Endothelial cell of umbilical vein (primary cell): ENCODE measurements around the gene IGF2BP1. TPM values are rescaled to one million over a fixed set of nuclear protein-coding genes. Genes with fewer than 3 reads are reported as not detected.

Experiments used
- BruUV-seq: library from RNA; stranded (reverse); fragments of 400-500 nt; replicated peaks from 2 replicates; lab custom pipeline; 2021; lab: Mats Ljungman, UMichigan
- CTCF ChIA-PET: fragments of 300-600, 350-600 bp; sonication (Branson Sonifier 250); formaldehyde crosslinking; loops from one replicate; lab custom pipeline; 2021; ENCODE audit warnings: antibody characterized with exemption, inconsistent platforms; lab: Charles Lee
- POLR2A ChIA-PET: fragments of 300-600, 350-600 bp; sonication (Branson Sonifier 250); formaldehyde crosslinking; loops from one replicate; lab custom pipeline; 2021; ENCODE audit warnings: antibody characterized with exemption, inconsistent platforms; lab: Charles Lee
- DNase-seq: peaks from one replicate; pipeline ENCODE4 v3.0.0-alpha.2; 2011; ENCODE audit warnings: low read depth, low spot score
- FAIRE-seq: peaks from 2 replicates; lab custom pipeline; 2011; peaks lifted over from hg19 to GRCh38; lab: Jason Lieb, UNC
- H2AFZ ChIP-seq: 2 replicates; pipeline ENCODE4 v1.6.0; 2012; ENCODE audit warnings: low read depth, low read length, control low read depth, inconsistent platforms
- H3K27ac ChIP-seq: 2 replicates; pipeline ENCODE4 v1.5.1; 2011; ENCODE audit warnings: low read depth, mild to moderate bottlenecking, control low read depth, low read length, moderate library complexity; ENCODE audit not compliant: insufficient read depth
- H3K27me3 ChIP-seq, 2 experiments: 2 replicates each; pipeline versions ENCODE4 v1.6.0 to v1.6.1; 2011; ENCODE audit warnings: low read length in 2 of 2, mixed read lengths in 1 of 2; ENCODE audit not compliant: control insufficient read depth in 2 of 2, insufficient read depth in 2 of 2
- H3K36me3 ChIP-seq, 2 experiments: 2 replicates in 1 of 2; 3 replicates in 1 of 2; pipeline ENCODE4 v1.5.1; 2011; ENCODE audit warnings: low read length in 2 of 2, mild to moderate bottlenecking in 1 of 2, moderate library complexity in 1 of 2; ENCODE audit not compliant: control insufficient read depth in 2 of 2, insufficient read depth in 2 of 2; ENCODE audit errors: extremely low read depth in 1 of 2
- H3K4me1 ChIP-seq: 3 replicates; pipeline ENCODE4 v1.5.1; 2011; ENCODE audit warnings: mild to moderate bottlenecking, low read length; ENCODE audit not compliant: control insufficient read depth, insufficient read depth; ENCODE audit errors: extremely low read depth
- H3K4me2 ChIP-seq: 2 replicates; pipeline ENCODE4 v1.6.1; 2011; ENCODE audit warnings: low read length, control low read depth, mixed read lengths; ENCODE audit not compliant: insufficient read depth
- H3K4me3 ChIP-seq, 3 experiments: fragments of 200-600 bp in 1 of 3; sonication (generic), shearing (Covaris generic) in 1 of 3; replicated peaks in 1 of 3; 2 replicates each; pipeline ENCODE4 v1.5.1; 2011 to 2016; ENCODE audit warnings: control low read depth in 3 of 3, low read length in 3 of 3, mild to moderate bottlenecking in 2 of 3, inconsistent platforms in 1 of 3, low read depth in 1 of 3, moderate library complexity in 1 of 3; ENCODE audit not compliant: insufficient read depth in 1 of 3
- H3K79me2 ChIP-seq: 2 replicates; pipeline ENCODE4 v1.6.0; 2012; ENCODE audit warnings: low read length, inconsistent platforms; ENCODE audit not compliant: control insufficient read depth, insufficient read depth
- H3K9ac ChIP-seq: replicated peaks from 2 replicates; pipeline ENCODE3; 2011; ENCODE audit warnings: low read length, control low read depth; ENCODE audit not compliant: insufficient read depth; ENCODE audit errors: extremely low read depth
- H3K9me1 ChIP-seq: replicated peaks from 3 replicates; pipeline ENCODE4 v1.6.0; 2011; ENCODE audit warnings: mild to moderate bottlenecking, low read length; ENCODE audit not compliant: control insufficient read depth, insufficient read depth; ENCODE audit errors: extremely low read depth
- H3K9me3 ChIP-seq: replicated peaks from 2 replicates; pipeline ENCODE4 v1.5.1; 2012; ENCODE audit warnings: low read length, inconsistent platforms; ENCODE audit not compliant: control insufficient read depth, insufficient read depth
- H4K20me1 ChIP-seq: replicated peaks from 2 replicates; pipeline ENCODE3; 2011; ENCODE audit warnings: mild to moderate bottlenecking, low read length; ENCODE audit not compliant: control insufficient read depth, insufficient read depth; ENCODE audit errors: extremely low read depth
- EZH2 ChIP-seq: IDR thresholded peaks from 2 replicates; pipeline ENCODE4 v1.6.1; 2012; ENCODE audit warnings: borderline replicate concordance, low read depth, mild to moderate bottlenecking, moderate library complexity, low read length, inconsistent platforms; ENCODE audit not compliant: severe bottlenecking
- FOS ChIP-seq: IDR thresholded peaks from 2 replicates; pipeline ENCODE4 v1.6.1; 2011; ENCODE audit warnings: mild to moderate bottlenecking, low read length, moderate library complexity, borderline replicate concordance; ENCODE audit not compliant: insufficient read depth
- GATA2 ChIP-seq: IDR thresholded peaks from 2 replicates; pipeline ENCODE4 v1.7.0; 2011; ENCODE audit warnings: low read depth, mild to moderate bottlenecking, moderate library complexity, mixed read lengths, low read length; ENCODE audit not compliant: insufficient read length, insufficient read depth
- JUN ChIP-seq: IDR thresholded peaks from 2 replicates; pipeline ENCODE4 v1.6.1; 2011; ENCODE audit warnings: borderline replicate concordance, low read depth; ENCODE audit not compliant: insufficient read length, insufficient read depth
- MAX ChIP-seq: IDR thresholded peaks from 2 replicates; pipeline ENCODE4 v1.6.1; 2011; ENCODE audit not compliant: insufficient read depth, insufficient read length
- MYC ChIP-seq: IDR thresholded peaks from one replicate; pipeline ENCODE4 v1.6.1; 2011; ENCODE audit warnings: mild to moderate bottlenecking, low read depth, low read length
- POLR2A ChIP-seq: IDR thresholded peaks from 2 replicates; pipeline ENCODE4 v1.6.1; 2012; ENCODE audit warnings: low read depth, mild to moderate bottlenecking, control low read depth, low read length
- POLR2AphosphoS5 ChIP-seq: IDR thresholded peaks from 2 replicates; pipeline ENCODE4 v1.6.1; 2012; ENCODE audit warnings: low read depth, mild to moderate bottlenecking, control low read depth, low read length, moderate library complexity; ENCODE audit not compliant: insufficient read depth
- dilution Hi-C: fragments of 300-500 bp; cut with MboI; formaldehyde crosslinking; loops from one replicate; pipeline ENCODE4 v1.15.0; 2019; ENCODE audit warnings: low sequenced_read_pairs; ENCODE audit not compliant: extremely low pct_ligation_motif_present
- intact Hi-C: fragments of 100-400 bp; cut with micrococcal nuclease; formaldehyde crosslinking; loops from one replicate; pipeline ENCODE4 v1.10.0; 2022
- polyA plus RNA-seq, 4 experiments: library from polyadenylated mRNA; depleted of rRNA in 3 of 4; stranded (reverse) in 3 of 4; unstranded in 1 of 4; fragments of >200 nt; gene quantifications; 2 replicates each; pipeline versions ENCODE4 v1.2.1 to v1.2.3, GENCODE V29; 2011 to 2012; ENCODE audit warnings: missing spikeins in 1 of 4
- total RNA-seq: library from RNA; stranded (reverse); gene quantifications from 2 replicates; pipeline ENCODE4 v1.2.3, GENCODE V29; 2021
- TF ChIP-seq, protein P1 (sequence below), 2 donors: IDR thresholded peaks; 1 replicate in 1 of 2; 2 replicates in 1 of 2; pipeline ENCODE4 v1.5.1; 2011; ENCODE audit warnings: low read length in 2 of 2, mild to moderate bottlenecking in 2 of 2, moderate library complexity in 2 of 2, control low read depth in 1 of 2, inconsistent platforms in 1 of 2, low read depth in 1 of 2; ENCODE audit not compliant: insufficient read depth in 1 of 2; ENCODE audit errors: extremely low read depth in 1 of 2

The IGF2BP1 gene
- total and polyA plus RNA-seq, 2 donors (not counting 3 experiments of a cell fraction or from before 2014, with no cell fraction given): 9.5 to 99.5 TPM

GRCh38 chr17:49029801-49030200 lies 32.6 kb downstream of the IGF2BP1 start:
- FAIRE-seq (peak; percentile 99), DNase-seq (peak; percentile 95)
- Histone ChIP-seq H2AFZ (no peak overlapping the region), H3K36me3 (peaks cover 0 to 4% of the 10 kb centered on the region in 2 experiments), H3K4me3 (no peak overlapping the region), H4K20me1 (no peaks in the 10 kb centered on the region), H3K4me2 (peak overlapping the region; percentile 8), H3K4me1 (peaks cover 41% of the 10 kb centered on the region), H3K9ac (no peak overlapping the region), H3K9me3 (no peaks in the 10 kb centered on the region), H3K27me3 (no peaks in the 10 kb centered on the region), H3K9me1 (no peaks in the 10 kb centered on the region), H3K27ac (peak overlapping the region; percentile 61), H3K79me2 (peaks cover 32% of the 10 kb centered on the region)
- CTCF ChIA-PET: interaction anchor here (0.6 to 7.6 kb wide), 11 partner anchors 8 to 311 kb away, joined by 3 to 156 read pairs (median 6); partner anchors contain the start of genes IGF2BP1 and SNF8
- no TSS peak for BruUV-seq
- POLR2A ChIA-PET: interaction anchor here (0.6 to 1.5 kb wide), 7 partner anchors 9 to 415 kb away, joined by 4 to 9 read pairs (median 5); no protein-coding TSS in a partner anchor
- intact Hi-C loops: loop anchor here (1.0 to 5.0 kb wide), 2 partner anchors 8 to 212 kb away; partner anchors contain the start of gene TTLL6
- TF ChIP-seq POLR2AphosphoS5: no peak
- TF ChIP-seq FOS: peak; percentile 43
- TF ChIP-seq MYC: no peak
- TF ChIP-seq, protein P1, sequence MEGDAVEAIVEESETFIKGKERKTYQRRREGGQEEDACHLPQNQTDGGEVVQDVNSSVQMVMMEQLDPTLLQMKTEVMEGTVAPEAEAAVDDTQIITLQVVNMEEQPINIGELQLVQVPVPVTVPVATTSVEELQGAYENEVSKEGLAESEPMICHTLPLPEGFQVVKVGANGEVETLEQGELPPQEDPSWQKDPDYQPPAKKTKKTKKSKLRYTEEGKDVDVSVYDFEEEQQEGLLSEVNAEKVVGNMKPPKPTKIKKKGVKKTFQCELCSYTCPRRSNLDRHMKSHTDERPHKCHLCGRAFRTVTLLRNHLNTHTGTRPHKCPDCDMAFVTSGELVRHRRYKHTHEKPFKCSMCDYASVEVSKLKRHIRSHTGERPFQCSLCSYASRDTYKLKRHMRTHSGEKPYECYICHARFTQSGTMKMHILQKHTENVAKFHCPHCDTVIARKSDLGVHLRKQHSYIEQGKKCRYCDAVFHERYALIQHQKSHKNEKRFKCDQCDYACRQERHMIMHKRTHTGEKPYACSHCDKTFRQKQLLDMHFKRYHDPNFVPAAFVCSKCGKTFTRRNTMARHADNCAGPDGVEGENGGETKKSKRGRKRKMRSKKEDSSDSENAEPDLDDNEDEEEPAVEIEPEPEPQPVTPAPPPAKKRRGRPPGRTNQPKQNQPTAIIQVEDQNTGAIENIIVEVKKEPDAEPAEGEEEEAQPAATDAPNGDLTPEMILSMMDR (IDR thresholded peaks at IDR 0.05; ENCODE audit: extremely low read depth in 1 of 2, insufficient read depth in 1 of 2, low read depth in 1 of 2, low read length in 2 of 2): no peak
- TF ChIP-seq MAX: no peak
- TF ChIP-seq GATA2: peak; percentile 63
- peak; percentile 24 for TF ChIP-seq JUN
- peak; percentile 27 for TF ChIP-seq POLR2A
- no peak for TF ChIP-seq EZH2
- dilution Hi-C loops: no loop called here
